ENCODE results near the gene RNF180. TPM values are rescaled to one million over a fixed set of nuclear protein-coding genes. Genes with fewer than 3 reads are reported as not detected.

RNF180 gene
- polyA plus RNA-seq, 2 of the 4 experiments (the other 2 are of a cell fraction) = 0.14 to 0.50 TPM

DNA sequence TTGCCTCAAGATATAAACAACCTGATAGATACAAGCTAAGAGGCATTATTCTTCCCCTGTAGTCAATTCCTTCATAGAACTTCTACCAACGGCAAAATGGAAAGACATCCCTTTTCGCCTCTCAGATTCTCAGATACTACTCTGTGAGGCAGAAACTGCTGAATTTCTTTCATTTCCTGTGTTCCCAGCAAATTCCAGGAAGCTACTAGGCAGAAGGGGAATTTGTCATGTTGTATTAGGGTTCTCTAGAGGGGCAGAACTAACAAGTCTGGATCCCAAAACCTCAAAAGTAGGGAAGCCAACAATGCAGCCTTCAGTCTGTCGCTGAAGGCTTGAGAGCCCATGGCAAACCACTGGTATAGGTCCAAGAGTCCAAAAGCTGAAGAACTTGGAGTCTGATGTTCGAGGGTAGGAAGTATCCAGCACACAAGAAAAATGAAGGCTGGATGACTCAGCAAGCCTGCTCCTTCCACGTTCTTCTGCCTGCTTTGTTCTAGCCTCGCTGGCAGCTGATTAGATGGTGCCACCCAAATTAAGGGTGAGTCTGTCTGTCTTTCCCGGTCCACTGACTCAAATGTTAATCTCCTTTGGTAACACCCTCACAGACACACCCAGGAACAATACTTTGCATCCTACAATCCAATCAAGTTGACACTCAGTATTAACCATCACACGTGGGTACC lies 15.2 kb downstream of the RNF180 start (continued):
- TF ChIP-seq, protein P1, sequence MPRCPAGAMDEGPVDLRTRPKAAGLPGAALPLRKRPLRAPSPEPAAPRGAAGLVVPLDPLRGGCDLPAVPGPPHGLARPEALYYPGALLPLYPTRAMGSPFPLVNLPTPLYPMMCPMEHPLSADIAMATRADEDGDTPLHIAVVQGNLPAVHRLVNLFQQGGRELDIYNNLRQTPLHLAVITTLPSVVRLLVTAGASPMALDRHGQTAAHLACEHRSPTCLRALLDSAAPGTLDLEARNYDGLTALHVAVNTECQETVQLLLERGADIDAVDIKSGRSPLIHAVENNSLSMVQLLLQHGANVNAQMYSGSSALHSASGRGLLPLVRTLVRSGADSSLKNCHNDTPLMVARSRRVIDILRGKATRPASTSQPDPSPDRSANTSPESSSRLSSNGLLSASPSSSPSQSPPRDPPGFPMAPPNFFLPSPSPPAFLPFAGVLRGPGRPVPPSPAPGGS (IDR thresholded peaks at IDR 0.05) = no peak

DNA sequence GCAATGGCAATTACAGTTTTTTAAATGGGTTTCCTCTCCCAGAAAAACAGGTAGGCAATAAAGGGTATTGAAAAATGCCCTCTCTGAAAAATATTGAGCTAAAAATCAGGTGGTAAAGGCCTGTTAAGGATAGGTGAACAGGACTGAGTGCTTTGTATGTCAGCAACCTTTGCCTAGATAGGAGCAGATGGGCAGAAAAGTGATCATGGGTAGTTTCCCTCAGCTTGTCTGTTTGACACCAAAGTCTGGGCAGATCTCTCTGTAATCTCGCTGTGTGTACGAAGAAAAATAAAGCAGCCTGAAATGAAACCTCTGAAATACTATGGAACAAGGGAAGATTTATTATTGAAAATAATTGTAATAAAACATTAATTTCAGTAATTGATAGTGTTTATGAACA lies 15.8 kb downstream of the RNF180 start:
- Histone ChIP-seq H3K9me3 (no peaks in the 10 kb centered on the region), H3K4me3 (no peak overlapping the region), H3K27ac (no peak overlapping the region), H3K4me1 (no peaks in the 10 kb centered on the region), H3K4me2 (no peak overlapping the region)
- ATAC-seq (no peak), FAIRE-seq (no peak), DNase-seq (ENCODE audit: low read depth in 1 of 2, low spot score in 1 of 2) (no peak)
- TF ChIP-seq KDM1A (IDR thresholded peaks at IDR 0.05; ENCODE audit: low read depth) (no peak), POLR2A (IDR thresholded peaks at IDR 0.05; ENCODE audit: low read length) (no peak), ZSCAN20 (CRISPR knock-in tag; IDR thresholded peaks at IDR 0.05) (no peak), HOXB5 (CRISPR knock-in tag; IDR thresholded peaks at IDR 0.05) (no peak), CHD4 (IDR thresholded peaks at IDR 0.05; ENCODE audit: borderline replicate concordance) (no peak), NR3C1 (IDR thresholded peaks at IDR 0.05) (no peak), RCOR1 (IDR thresholded peaks at IDR 0.05; ENCODE audit: low read depth, low read length) (no peak), HDAC2 (IDR thresholded peaks at IDR 0.05) (no peak), JUNB (IDR thresholded peaks at IDR 0.05) (no peak), EHMT2 (IDR thresholded peaks at IDR 0.05; ENCODE audit: low read depth) (no peak), ZC3H11A (IDR thresholded peaks at IDR 0.05) (no peak), JUN (IDR thresholded peaks at IDR 0.05) (no peak), CBX2 (IDR thresholded peaks at IDR 0.05; ENCODE audit: borderline replicate concordance, low read depth) (no peak), HEYL (CRISPR knock-in tag; IDR thresholded peaks at IDR 0.05) (no peak), FOSB (CRISPR knock-in tag; IDR thresholded peaks at IDR 0.05) (no peak), POLR2AphosphoS2 (conservative IDR thresholded peaks at IDR 0.05; ENCODE audit: low read length) (no peak), BHLHE40 (IDR thresholded peaks at IDR 0.05; ENCODE audit: low read depth, low read length) (no peak)
- TF ChIP-seq, protein P2, sequence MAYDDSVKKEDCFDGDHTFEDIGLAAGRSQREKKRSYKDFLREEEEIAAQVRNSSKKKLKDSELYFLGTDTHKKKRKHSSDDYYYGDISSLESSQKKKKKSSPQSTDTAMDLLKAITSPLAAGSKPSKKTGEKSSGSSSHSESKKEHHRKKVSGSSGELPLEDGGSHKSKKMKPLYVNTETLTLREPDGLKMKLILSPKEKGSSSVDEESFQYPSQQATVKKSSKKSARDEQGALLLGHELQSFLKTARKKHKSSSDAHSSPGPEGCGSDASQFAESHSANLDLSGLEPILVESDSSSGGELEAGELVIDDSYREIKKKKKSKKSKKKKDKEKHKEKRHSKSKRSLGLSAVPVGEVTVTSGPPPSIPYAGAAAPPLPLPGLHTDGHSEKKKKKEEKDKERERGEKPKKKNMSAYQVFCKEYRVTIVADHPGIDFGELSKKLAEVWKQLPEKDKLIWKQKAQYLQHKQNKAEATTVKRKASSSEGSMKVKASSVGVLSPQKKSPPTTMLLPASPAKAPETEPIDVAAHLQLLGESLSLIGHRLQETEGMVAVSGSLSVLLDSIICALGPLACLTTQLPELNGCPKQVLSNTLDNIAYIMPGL (CRISPR knock-in tag; IDR thresholded peaks at IDR 0.05; ENCODE audit: borderline replicate concordance) = no peak
- TF ChIP-seq, protein P3, sequence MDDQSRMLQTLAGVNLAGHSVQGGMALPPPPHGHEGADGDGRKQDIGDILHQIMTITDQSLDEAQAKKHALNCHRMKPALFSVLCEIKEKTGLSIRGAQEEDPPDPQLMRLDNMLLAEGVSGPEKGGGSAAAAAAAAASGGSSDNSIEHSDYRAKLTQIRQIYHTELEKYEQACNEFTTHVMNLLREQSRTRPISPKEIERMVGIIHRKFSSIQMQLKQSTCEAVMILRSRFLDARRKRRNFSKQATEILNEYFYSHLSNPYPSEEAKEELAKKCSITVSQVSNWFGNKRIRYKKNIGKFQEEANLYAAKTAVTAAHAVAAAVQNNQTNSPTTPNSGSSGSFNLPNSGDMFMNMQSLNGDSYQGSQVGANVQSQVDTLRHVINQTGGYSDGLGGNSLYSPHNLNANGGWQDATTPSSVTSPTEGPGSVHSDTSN (IDR thresholded peaks at IDR 0.05) = no peak
- WGBS (ENCODE audit: missing lambda C conversion rate) = 63% methylated on average over 2 of the region's 2 CpGs
- CTCF ChIA-PET = no interaction called here
- POLR2A ChIA-PET = no interaction called here

DNA sequence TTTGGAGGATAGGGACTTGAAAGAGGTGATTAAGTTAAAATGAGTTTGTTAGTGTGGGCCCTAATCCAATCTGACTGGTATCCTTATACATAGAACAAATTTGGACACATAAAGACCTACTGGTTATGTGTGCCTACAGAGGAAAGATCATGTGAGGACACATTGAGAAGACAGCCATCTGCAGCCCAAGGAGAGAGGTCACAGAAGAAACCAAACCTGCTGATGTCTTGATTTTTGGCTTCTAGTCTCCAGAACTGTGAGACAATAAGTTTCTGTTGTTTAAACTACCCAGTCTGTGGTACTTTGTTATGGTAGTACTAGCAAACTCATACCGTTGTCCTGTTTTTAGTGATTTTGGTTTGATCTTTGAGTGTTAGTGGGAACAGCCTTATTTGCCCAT lies 18.3 kb downstream of the RNF180 start:
- no peak overlapping the region for H3K4me3 ChIP-seq
- ChIA-PET POLR2A (no interaction called here), CTCF (no interaction called here)
- WGBS (ENCODE audit: missing lambda C conversion rate) = 48% methylated on average over 1 of the region's 1 CpG
- no peaks in the 10 kb centered on the region for H3K9me3 ChIP-seq
- ATAC-seq = no peak
- no peak overlapping the region for H3K4me2 ChIP-seq
- H3K27ac ChIP-seq = no peak overlapping the region
- no peak for DNase-seq (ENCODE audit: low read depth in 1 of 2, low spot score in 1 of 2)
- no peak for FAIRE-seq
- no peaks in the 10 kb centered on the region for H3K4me1 ChIP-seq
- TF ChIP-seq CBX8 (IDR thresholded peaks at IDR 0.05) (no peak), EHF (CRISPR knock-in tag; IDR thresholded peaks at IDR 0.05) (no peak), NR3C1 (IDR thresholded peaks at IDR 0.05) (no peak), ZFP36 (IDR thresholded peaks at IDR 0.05; ENCODE audit: borderline replicate concordance, partially characterized antibody) (no peak), CEBPB (IDR thresholded peaks at IDR 0.05) (no peak), HEYL (CRISPR knock-in tag; IDR thresholded peaks at IDR 0.05) (no peak), NPAS2 (CRISPR knock-in tag; IDR thresholded peaks at IDR 0.05; ENCODE audit: borderline replicate concordance) (no peak), TFCP2L1 (CRISPR knock-in tag; IDR thresholded peaks at IDR 0.05) (no peak), ZNF302 (CRISPR knock-in tag; IDR thresholded peaks at IDR 0.05) (no peak), CHD2 (IDR thresholded peaks at IDR 0.05; ENCODE audit: low read length, partially characterized antibody) (no peak)
- TF ChIP-seq, protein P2 (CRISPR knock-in tag; IDR thresholded peaks at IDR 0.05; ENCODE audit: borderline replicate concordance) = no peak
- TF ChIP-seq, protein P4, sequence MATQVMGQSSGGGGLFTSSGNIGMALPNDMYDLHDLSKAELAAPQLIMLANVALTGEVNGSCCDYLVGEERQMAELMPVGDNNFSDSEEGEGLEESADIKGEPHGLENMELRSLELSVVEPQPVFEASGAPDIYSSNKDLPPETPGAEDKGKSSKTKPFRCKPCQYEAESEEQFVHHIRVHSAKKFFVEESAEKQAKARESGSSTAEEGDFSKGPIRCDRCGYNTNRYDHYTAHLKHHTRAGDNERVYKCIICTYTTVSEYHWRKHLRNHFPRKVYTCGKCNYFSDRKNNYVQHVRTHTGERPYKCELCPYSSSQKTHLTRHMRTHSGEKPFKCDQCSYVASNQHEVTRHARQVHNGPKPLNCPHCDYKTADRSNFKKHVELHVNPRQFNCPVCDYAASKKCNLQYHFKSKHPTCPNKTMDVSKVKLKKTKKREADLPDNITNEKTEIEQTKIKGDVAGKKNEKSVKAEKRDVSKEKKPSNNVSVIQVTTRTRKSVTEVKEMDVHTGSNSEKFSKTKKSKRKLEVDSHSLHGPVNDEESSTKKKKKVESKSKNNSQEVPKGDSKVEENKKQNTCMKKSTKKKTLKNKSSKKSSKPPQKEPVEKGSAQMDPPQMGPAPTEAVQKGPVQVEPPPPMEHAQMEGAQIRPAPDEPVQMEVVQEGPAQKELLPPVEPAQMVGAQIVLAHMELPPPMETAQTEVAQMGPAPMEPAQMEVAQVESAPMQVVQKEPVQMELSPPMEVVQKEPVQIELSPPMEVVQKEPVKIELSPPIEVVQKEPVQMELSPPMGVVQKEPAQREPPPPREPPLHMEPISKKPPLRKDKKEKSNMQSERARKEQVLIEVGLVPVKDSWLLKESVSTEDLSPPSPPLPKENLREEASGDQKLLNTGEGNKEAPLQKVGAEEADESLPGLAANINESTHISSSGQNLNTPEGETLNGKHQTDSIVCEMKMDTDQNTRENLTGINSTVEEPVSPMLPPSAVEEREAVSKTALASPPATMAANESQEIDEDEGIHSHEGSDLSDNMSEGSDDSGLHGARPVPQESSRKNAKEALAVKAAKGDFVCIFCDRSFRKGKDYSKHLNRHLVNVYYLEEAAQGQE (IDR thresholded peaks at IDR 0.05) = no peak

Data from A549 (cell line).